Endothelial cell of umbilical vein (primary cell): ENCODE data around the gene ZC3H12A. TPM values are rescaled to one million over a fixed set of nuclear protein-coding genes. Genes with fewer than 3 reads are reported as not detected.

Experiments used
- BruUV-seq: library from RNA; stranded (reverse); fragments of 400-500 nt; replicated peaks from 2 replicates; lab custom pipeline; 2021; lab: Mats Ljungman, UMichigan
- CTCF ChIA-PET: fragments of 300-600, 350-600 bp; sonication (Branson Sonifier 250); formaldehyde crosslinking; loops from one replicate; lab custom pipeline; 2021; ENCODE audit warnings: antibody characterized with exemption, inconsistent platforms; lab: Charles Lee
- POLR2A ChIA-PET: fragments of 300-600, 350-600 bp; sonication (Branson Sonifier 250); formaldehyde crosslinking; loops from one replicate; lab custom pipeline; 2021; ENCODE audit warnings: antibody characterized with exemption, inconsistent platforms; lab: Charles Lee
- DNase-seq: peaks from one replicate; pipeline ENCODE4 v3.0.0-alpha.2; 2011; ENCODE audit warnings: low read depth, low spot score
- FAIRE-seq: peaks from 2 replicates; lab custom pipeline; 2011; peaks lifted over from hg19 to GRCh38; lab: Jason Lieb, UNC
- H2AFZ ChIP-seq: 2 replicates; pipeline ENCODE4 v1.6.0; 2012; ENCODE audit warnings: low read depth, low read length, control low read depth, inconsistent platforms
- H3K27ac ChIP-seq: 2 replicates; pipeline ENCODE4 v1.5.1; 2011; ENCODE audit warnings: low read depth, mild to moderate bottlenecking, control low read depth, low read length, moderate library complexity; ENCODE audit not compliant: insufficient read depth
- H3K27me3 ChIP-seq, 2 experiments: 2 replicates each; pipeline versions ENCODE4 v1.6.0 to v1.6.1; 2011; ENCODE audit warnings: low read length in 2 of 2, mixed read lengths in 1 of 2; ENCODE audit not compliant: control insufficient read depth in 2 of 2, insufficient read depth in 2 of 2
- H3K36me3 ChIP-seq, 2 experiments: 2 replicates in 1 of 2; 3 replicates in 1 of 2; pipeline ENCODE4 v1.5.1; 2011; ENCODE audit warnings: low read length in 2 of 2, mild to moderate bottlenecking in 1 of 2, moderate library complexity in 1 of 2; ENCODE audit not compliant: control insufficient read depth in 2 of 2, insufficient read depth in 2 of 2; ENCODE audit errors: extremely low read depth in 1 of 2
- H3K4me1 ChIP-seq: 3 replicates; pipeline ENCODE4 v1.5.1; 2011; ENCODE audit warnings: mild to moderate bottlenecking, low read length; ENCODE audit not compliant: control insufficient read depth, insufficient read depth; ENCODE audit errors: extremely low read depth
- H3K4me2 ChIP-seq: 2 replicates; pipeline ENCODE4 v1.6.1; 2011; ENCODE audit warnings: low read length, control low read depth, mixed read lengths; ENCODE audit not compliant: insufficient read depth
- H3K4me3 ChIP-seq, 3 experiments: fragments of 200-600 bp in 1 of 3; sonication (generic), shearing (Covaris generic) in 1 of 3; replicated peaks in 1 of 3; 2 replicates each; pipeline ENCODE4 v1.5.1; 2011 to 2016; ENCODE audit warnings: control low read depth in 3 of 3, low read length in 3 of 3, mild to moderate bottlenecking in 2 of 3, inconsistent platforms in 1 of 3, low read depth in 1 of 3, moderate library complexity in 1 of 3; ENCODE audit not compliant: insufficient read depth in 1 of 3
- H3K79me2 ChIP-seq: 2 replicates; pipeline ENCODE4 v1.6.0; 2012; ENCODE audit warnings: low read length, inconsistent platforms; ENCODE audit not compliant: control insufficient read depth, insufficient read depth
- H3K9ac ChIP-seq: replicated peaks from 2 replicates; pipeline ENCODE3; 2011; ENCODE audit warnings: low read length, control low read depth; ENCODE audit not compliant: insufficient read depth; ENCODE audit errors: extremely low read depth
- H3K9me1 ChIP-seq: replicated peaks from 3 replicates; pipeline ENCODE4 v1.6.0; 2011; ENCODE audit warnings: mild to moderate bottlenecking, low read length; ENCODE audit not compliant: control insufficient read depth, insufficient read depth; ENCODE audit errors: extremely low read depth
- H3K9me3 ChIP-seq: replicated peaks from 2 replicates; pipeline ENCODE4 v1.5.1; 2012; ENCODE audit warnings: low read length, inconsistent platforms; ENCODE audit not compliant: control insufficient read depth, insufficient read depth
- H4K20me1 ChIP-seq: replicated peaks from 2 replicates; pipeline ENCODE3; 2011; ENCODE audit warnings: mild to moderate bottlenecking, low read length; ENCODE audit not compliant: control insufficient read depth, insufficient read depth; ENCODE audit errors: extremely low read depth
- EZH2 ChIP-seq: IDR thresholded peaks from 2 replicates; pipeline ENCODE4 v1.6.1; 2012; ENCODE audit warnings: borderline replicate concordance, low read depth, mild to moderate bottlenecking, moderate library complexity, low read length, inconsistent platforms; ENCODE audit not compliant: severe bottlenecking
- FOS ChIP-seq: IDR thresholded peaks from 2 replicates; pipeline ENCODE4 v1.6.1; 2011; ENCODE audit warnings: mild to moderate bottlenecking, low read length, moderate library complexity, borderline replicate concordance; ENCODE audit not compliant: insufficient read depth
- GATA2 ChIP-seq: IDR thresholded peaks from 2 replicates; pipeline ENCODE4 v1.7.0; 2011; ENCODE audit warnings: low read depth, mild to moderate bottlenecking, moderate library complexity, mixed read lengths, low read length; ENCODE audit not compliant: insufficient read length, insufficient read depth
- JUN ChIP-seq: IDR thresholded peaks from 2 replicates; pipeline ENCODE4 v1.6.1; 2011; ENCODE audit warnings: borderline replicate concordance, low read depth; ENCODE audit not compliant: insufficient read length, insufficient read depth
- MYC ChIP-seq: IDR thresholded peaks from one replicate; pipeline ENCODE4 v1.6.1; 2011; ENCODE audit warnings: mild to moderate bottlenecking, low read depth, low read length
- POLR2A ChIP-seq: IDR thresholded peaks from 2 replicates; pipeline ENCODE4 v1.6.1; 2012; ENCODE audit warnings: low read depth, mild to moderate bottlenecking, control low read depth, low read length
- POLR2AphosphoS5 ChIP-seq: IDR thresholded peaks from 2 replicates; pipeline ENCODE4 v1.6.1; 2012; ENCODE audit warnings: low read depth, mild to moderate bottlenecking, control low read depth, low read length, moderate library complexity; ENCODE audit not compliant: insufficient read depth
- dilution Hi-C: fragments of 300-500 bp; cut with MboI; formaldehyde crosslinking; loops from one replicate; pipeline ENCODE4 v1.15.0; 2019; ENCODE audit warnings: low sequenced_read_pairs; ENCODE audit not compliant: extremely low pct_ligation_motif_present
- intact Hi-C: fragments of 100-400 bp; cut with micrococcal nuclease; formaldehyde crosslinking; loops from one replicate; pipeline ENCODE4 v1.10.0; 2022
- polyA plus RNA-seq, 4 experiments: library from polyadenylated mRNA; depleted of rRNA in 3 of 4; stranded (reverse) in 3 of 4; unstranded in 1 of 4; fragments of >200 nt; gene quantifications; 2 replicates each; pipeline versions ENCODE4 v1.2.1 to v1.2.3, GENCODE V29; 2011 to 2012; ENCODE audit warnings: missing spikeins in 1 of 4
- total RNA-seq: library from RNA; stranded (reverse); gene quantifications from 2 replicates; pipeline ENCODE4 v1.2.3, GENCODE V29; 2021
- TF ChIP-seq, protein P1 (sequence below): IDR thresholded peaks from 2 replicates; pipeline ENCODE4 v1.6.1; 2011; ENCODE audit not compliant: insufficient read depth, insufficient read length
- TF ChIP-seq, protein P2 (sequence below), 2 donors: IDR thresholded peaks; 1 replicate in 1 of 2; 2 replicates in 1 of 2; pipeline ENCODE4 v1.5.1; 2011; ENCODE audit warnings: low read length in 2 of 2, mild to moderate bottlenecking in 2 of 2, moderate library complexity in 2 of 2, control low read depth in 1 of 2, inconsistent platforms in 1 of 2, low read depth in 1 of 2; ENCODE audit not compliant: insufficient read depth in 1 of 2; ENCODE audit errors: extremely low read depth in 1 of 2

The ZC3H12A gene
- total and polyA plus RNA-seq, 2 donors (not counting 3 experiments of a cell fraction or from before 2014, with no cell fraction given): 6.3 to 9.4 TPM

DNA sequence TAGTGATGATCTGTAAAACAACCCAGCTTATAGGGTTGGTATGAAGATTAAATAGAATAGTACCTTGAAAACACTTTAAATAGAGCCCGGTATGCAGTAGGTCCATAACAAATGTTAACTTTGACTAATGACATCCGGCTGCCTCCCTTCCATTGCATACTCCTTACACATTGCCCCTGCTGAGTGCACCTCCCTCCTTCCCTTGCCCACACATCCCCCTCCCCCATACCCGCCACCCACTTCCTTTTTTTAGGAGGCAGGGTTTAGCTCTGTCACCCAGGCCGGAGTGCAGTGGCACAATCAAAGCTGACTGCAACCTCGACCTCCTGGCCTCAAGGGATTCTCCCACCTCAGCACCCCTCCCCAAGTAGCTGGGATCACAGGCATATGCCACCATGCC, 24.4 kb upstream of the ZC3H12A start:
- H3K27ac ChIP-seq: no peak overlapping the region
- no peaks in the 10 kb centered on the region for H3K9me1 ChIP-seq
- no peak overlapping the region for H3K9ac ChIP-seq
- FAIRE-seq (no peak), DNase-seq (no peak)
- no peak overlapping the region for H3K4me2 ChIP-seq
- H3K9me3 ChIP-seq: no peaks in the 10 kb centered on the region
- intact Hi-C loops (no loop called here), dilution Hi-C loops (no loop called here)
- H4K20me1 ChIP-seq: no peaks in the 10 kb centered on the region
- H3K36me3 ChIP-seq: no peaks in the 10 kb centered on the region
- no peak overlapping the region for H2AFZ ChIP-seq
- no peak for TF ChIP-seq JUN
- H3K4me1 ChIP-seq: no peaks in the 10 kb centered on the region
- CTCF ChIA-PET: interaction anchor here (1.0 to 2.8 kb wide), 4 partner anchors 14 to 233 kb away, joined by 4 to 23 read pairs (median 6); partner anchors contain the start of gene MEAF6
- H3K4me3 ChIP-seq: no peak overlapping the region
- no peaks in the 10 kb centered on the region for H3K79me2 ChIP-seq
- POLR2A ChIA-PET: no interaction called here
- BruUV-seq: no TSS peak
- peaks cover 0 to 6% of the 10 kb centered on the region in 2 experiments for H3K27me3 ChIP-seq

DNA sequence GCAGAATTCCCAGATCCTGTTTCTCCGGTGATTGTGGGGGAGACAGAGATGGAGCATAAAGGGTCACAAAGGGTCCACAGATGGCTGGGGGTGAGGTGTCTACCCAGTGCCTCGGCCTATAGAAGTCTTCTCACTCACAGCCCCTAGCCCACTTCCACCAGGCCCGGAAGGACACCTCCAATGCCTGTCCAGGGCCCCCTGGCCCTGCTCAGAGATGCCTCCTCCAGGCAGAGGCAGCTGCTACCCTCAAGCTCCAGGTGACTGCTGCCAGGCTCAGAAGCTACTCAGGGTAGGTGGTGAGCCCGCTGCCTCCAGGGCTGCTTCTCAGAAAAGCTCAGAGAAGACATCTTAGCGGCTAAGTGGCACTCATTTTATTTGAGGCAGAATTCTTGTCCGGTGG, 22.0 kb upstream of the ZC3H12A start:
- Histone ChIP-seq H3K4me3 (no peak overlapping the region), H3K27ac (no peak overlapping the region), H3K9me1 (no peaks in the 10 kb centered on the region), H3K9ac (no peak overlapping the region), H3K27me3 (peaks cover 0 to 2% of the 10 kb centered on the region in 2 experiments), H3K9me3 (no peaks in the 10 kb centered on the region), H3K4me2 (no peak overlapping the region), H3K36me3 (no peaks in the 10 kb centered on the region), H4K20me1 (no peaks in the 10 kb centered on the region), H3K4me1 (peaks cover 4% of the 10 kb centered on the region), H3K79me2 (no peaks in the 10 kb centered on the region), H2AFZ (no peak overlapping the region)
- dilution Hi-C loops: no loop called here
- ChIA-PET CTCF (interaction anchor here (0.9 to 9.9 kb wide), 4 partner anchors 35 to 232 kb away, joined by 3 to 337 read pairs (median 4); partner anchors contain the start of gene MEAF6), POLR2A (no interaction called here)
- no TSS peak for BruUV-seq
- TF ChIP-seq MYC (no peak), FOS (no peak), EZH2 (no peak), GATA2 (no peak), POLR2A (no peak), POLR2AphosphoS5 (no peak), JUN (no peak)
- TF ChIP-seq, protein P1, sequence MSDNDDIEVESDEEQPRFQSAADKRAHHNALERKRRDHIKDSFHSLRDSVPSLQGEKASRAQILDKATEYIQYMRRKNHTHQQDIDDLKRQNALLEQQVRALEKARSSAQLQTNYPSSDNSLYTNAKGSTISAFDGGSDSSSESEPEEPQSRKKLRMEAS: no peak
- TF ChIP-seq, protein P2, sequence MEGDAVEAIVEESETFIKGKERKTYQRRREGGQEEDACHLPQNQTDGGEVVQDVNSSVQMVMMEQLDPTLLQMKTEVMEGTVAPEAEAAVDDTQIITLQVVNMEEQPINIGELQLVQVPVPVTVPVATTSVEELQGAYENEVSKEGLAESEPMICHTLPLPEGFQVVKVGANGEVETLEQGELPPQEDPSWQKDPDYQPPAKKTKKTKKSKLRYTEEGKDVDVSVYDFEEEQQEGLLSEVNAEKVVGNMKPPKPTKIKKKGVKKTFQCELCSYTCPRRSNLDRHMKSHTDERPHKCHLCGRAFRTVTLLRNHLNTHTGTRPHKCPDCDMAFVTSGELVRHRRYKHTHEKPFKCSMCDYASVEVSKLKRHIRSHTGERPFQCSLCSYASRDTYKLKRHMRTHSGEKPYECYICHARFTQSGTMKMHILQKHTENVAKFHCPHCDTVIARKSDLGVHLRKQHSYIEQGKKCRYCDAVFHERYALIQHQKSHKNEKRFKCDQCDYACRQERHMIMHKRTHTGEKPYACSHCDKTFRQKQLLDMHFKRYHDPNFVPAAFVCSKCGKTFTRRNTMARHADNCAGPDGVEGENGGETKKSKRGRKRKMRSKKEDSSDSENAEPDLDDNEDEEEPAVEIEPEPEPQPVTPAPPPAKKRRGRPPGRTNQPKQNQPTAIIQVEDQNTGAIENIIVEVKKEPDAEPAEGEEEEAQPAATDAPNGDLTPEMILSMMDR (IDR thresholded peaks at IDR 0.05; ENCODE audit: extremely low read depth in 1 of 2, insufficient read depth in 1 of 2, low read depth in 1 of 2, low read length in 2 of 2): no peak
- intact Hi-C loops: no loop called here
- no peak for DNase-seq
- FAIRE-seq: no peak
